ENCODE results near the gene UCN3.
"Not testable (repeated sequence)": the region's sequence is repeated elsewhere in the genome, so short reads cannot be mapped to it uniquely, and the experiment has no call there.

UCN3 gene

GRCh38 chr10:5402798-5403197, 38.0 kb downstream of the UCN3 start:
- H3K4me1 ChIP-seq (ENCODE audit: control insufficient read depth, insufficient read depth, low read length, poor library complexity, severe bottlenecking): no peaks in the 10 kb centered on the region
- H3K36me3 ChIP-seq (ENCODE audit: control insufficient read depth, insufficient read depth, low read length): no peaks in the 10 kb centered on the region
- H3K27ac ChIP-seq (ENCODE audit: insufficient read depth, low read length, poor library complexity, severe bottlenecking): no peak overlapping the region
- no peaks in the 10 kb centered on the region for H3K27me3 ChIP-seq (replicated peaks; ENCODE audit: control insufficient read depth, insufficient read depth, low read length, poor library complexity, severe bottlenecking)
- H3K9me3 ChIP-seq (ENCODE audit: control insufficient read depth, low read length): no peaks in the 10 kb centered on the region
- H3K4me3 ChIP-seq (ENCODE audit: insufficient read depth, low read depth, low read length, poor library complexity, severe bottlenecking): no peak overlapping the region
- DNase-seq: no peak

- no peaks in the 10 kb centered on the region for H3K36me3 ChIP-seq (ENCODE audit: control insufficient read depth, insufficient read depth, low read length)
- no peak within 1 kb of the TSS for H3K27ac ChIP-seq (ENCODE audit: insufficient read depth, low read length, poor library complexity, severe bottlenecking)
- no peak for DNase-seq
- no peaks in the 10 kb centered on the region for H3K4me1 ChIP-seq (ENCODE audit: control insufficient read depth, insufficient read depth, low read length, poor library complexity, severe bottlenecking)
- no peak within 1 kb of the TSS for H3K4me3 ChIP-seq (ENCODE audit: insufficient read depth, low read depth, low read length, poor library complexity, severe bottlenecking)
- no peaks in the 10 kb centered on the region for H3K9me3 ChIP-seq (ENCODE audit: control insufficient read depth, low read length)
- no peaks in the 10 kb centered on the region for H3K27me3 ChIP-seq (replicated peaks; ENCODE audit: control insufficient read depth, insufficient read depth, low read length, poor library complexity, severe bottlenecking)
Observed at GRCh38 chr10:5404208-5405041, 39.7 kb downstream of the UCN3 start, which contains the start of gene TUBAL3. TSS of gene TUBAL3 (minus strand) at chr10:5404828. CDS start at chr10:5404792, 36 bp downstream.

GRCh38 chr10:5406918-5407317, 42.2 kb downstream of the UCN3 start:
- H3K27ac ChIP-seq (ENCODE audit: insufficient read depth, low read length, poor library complexity, severe bottlenecking): no peak overlapping the region
- no peaks in the 10 kb centered on the region for H3K4me1 ChIP-seq (ENCODE audit: control insufficient read depth, insufficient read depth, low read length, poor library complexity, severe bottlenecking)
- H3K36me3 ChIP-seq (ENCODE audit: control insufficient read depth, insufficient read depth, low read length): no peaks in the 10 kb centered on the region
- H3K9me3 ChIP-seq (ENCODE audit: control insufficient read depth, low read length): no peaks in the 10 kb centered on the region
- no peak for DNase-seq
- no peaks in the 10 kb centered on the region for H3K27me3 ChIP-seq (replicated peaks; ENCODE audit: control insufficient read depth, insufficient read depth, low read length, poor library complexity, severe bottlenecking)
- no peak overlapping the region for H3K4me3 ChIP-seq (ENCODE audit: insufficient read depth, low read depth, low read length, poor library complexity, severe bottlenecking)

- H3K27ac ChIP-seq (ENCODE audit: insufficient read depth, low read length, poor library complexity, severe bottlenecking); H3K36me3 ChIP-seq (ENCODE audit: control insufficient read depth, insufficient read depth, low read length); H3K4me3 ChIP-seq (ENCODE audit: insufficient read depth, low read depth, low read length, poor library complexity, severe bottlenecking); H3K4me1 ChIP-seq (ENCODE audit: control insufficient read depth, insufficient read depth, low read length, poor library complexity, severe bottlenecking); H3K27me3 ChIP-seq (replicated peaks; ENCODE audit: control insufficient read depth, insufficient read depth, low read length, poor library complexity, severe bottlenecking); H3K9me3 ChIP-seq (ENCODE audit: control insufficient read depth, low read length); DNase-seq: not testable (repeated sequence)
Observed at GRCh38 chr10:5410787-5411186, 46.0 kb downstream of the UCN3 start.

- no peak for DNase-seq
- Histone ChIP-seq H3K27ac (ENCODE audit: insufficient read depth, low read length, poor library complexity, severe bottlenecking) (no peak overlapping the region), H3K4me3 (ENCODE audit: insufficient read depth, low read depth, low read length, poor library complexity, severe bottlenecking) (peak overlapping the region; percentile 91)
Observed at GRCh38 chr10:5411941-5412276, 47.1 kb downstream of the UCN3 start.

GRCh38 chr10:5412277-5412941, 47.6 kb downstream of the UCN3 start, which contains the start of gene NET1:
TSS of gene NET1 (plus strand) at chr10:5412557. CDS start at chr10:5412693, 136 bp downstream.
- Histone ChIP-seq H3K9me3 (ENCODE audit: control insufficient read depth, low read length) (no peaks in the 10 kb centered on the region), H3K27ac (ENCODE audit: insufficient read depth, low read length, poor library complexity, severe bottlenecking) (peak within 1 kb of the TSS; percentile 17), H3K27me3 (replicated peaks; ENCODE audit: control insufficient read depth, insufficient read depth, low read length, poor library complexity, severe bottlenecking) (no peaks in the 10 kb centered on the region), H3K4me1 (ENCODE audit: control insufficient read depth, insufficient read depth, low read length, poor library complexity, severe bottlenecking) (no peaks in the 10 kb centered on the region), H3K4me3 (ENCODE audit: insufficient read depth, low read depth, low read length, poor library complexity, severe bottlenecking) (peak within 1 kb of the TSS; percentile 91), H3K36me3 (ENCODE audit: control insufficient read depth, insufficient read depth, low read length) (no peaks in the 10 kb centered on the region)
- peak; percentile 23 to 44 (median 26) for DNase-seq

More at GRCh38 chr10:5411941-5412276, 47.1 kb downstream of the UCN3 start:
- Histone ChIP-seq H3K4me1 (ENCODE audit: control insufficient read depth, insufficient read depth, low read length, poor library complexity, severe bottlenecking) (no peaks in the 10 kb centered on the region), H3K36me3 (ENCODE audit: control insufficient read depth, insufficient read depth, low read length) (no peaks in the 10 kb centered on the region), H3K27me3 (replicated peaks; ENCODE audit: control insufficient read depth, insufficient read depth, low read length, poor library complexity, severe bottlenecking) (no peaks in the 10 kb centered on the region), H3K9me3 (ENCODE audit: control insufficient read depth, low read length) (no peaks in the 10 kb centered on the region)

GRCh38 chr10:5413012-5413938, 48.5 kb downstream of the UCN3 start:
- no peaks in the 10 kb centered on the region for H3K27me3 ChIP-seq (replicated peaks; ENCODE audit: control insufficient read depth, insufficient read depth, low read length, poor library complexity, severe bottlenecking)
- DNase-seq: no peak
- no peak overlapping the region for H3K27ac ChIP-seq (ENCODE audit: insufficient read depth, low read length, poor library complexity, severe bottlenecking)
- no peaks in the 10 kb centered on the region for H3K4me1 ChIP-seq (ENCODE audit: control insufficient read depth, insufficient read depth, low read length, poor library complexity, severe bottlenecking)
- peak overlapping the region; percentile 13 for H3K4me3 ChIP-seq (ENCODE audit: insufficient read depth, low read depth, low read length, poor library complexity, severe bottlenecking)
- no peaks in the 10 kb centered on the region for H3K36me3 ChIP-seq (ENCODE audit: control insufficient read depth, insufficient read depth, low read length)
- H3K9me3 ChIP-seq (ENCODE audit: control insufficient read depth, low read length): no peaks in the 10 kb centered on the region

GRCh38 chr10:5416981-5417380, 52.2 kb downstream of the UCN3 start:
- Histone ChIP-seq H3K4me3 (ENCODE audit: insufficient read depth, low read depth, low read length, poor library complexity, severe bottlenecking) (no peak overlapping the region), H3K27ac (ENCODE audit: insufficient read depth, low read length, poor library complexity, severe bottlenecking) (no peak overlapping the region), H3K36me3 (ENCODE audit: control insufficient read depth, insufficient read depth, low read length) (no peaks in the 10 kb centered on the region), H3K9me3 (ENCODE audit: control insufficient read depth, low read length) (no peaks in the 10 kb centered on the region), H3K27me3 (replicated peaks; ENCODE audit: control insufficient read depth, insufficient read depth, low read length, poor library complexity, severe bottlenecking) (no peaks in the 10 kb centered on the region), H3K4me1 (ENCODE audit: control insufficient read depth, insufficient read depth, low read length, poor library complexity, severe bottlenecking) (no peaks in the 10 kb centered on the region)
- no peak for DNase-seq

GRCh38 chr10:5418584-5418983, 53.8 kb downstream of the UCN3 start:
- H3K36me3 ChIP-seq (ENCODE audit: control insufficient read depth, insufficient read depth, low read length): no peaks in the 10 kb centered on the region
- H3K4me1 ChIP-seq (ENCODE audit: control insufficient read depth, insufficient read depth, low read length, poor library complexity, severe bottlenecking): no peaks in the 10 kb centered on the region
- H3K4me3 ChIP-seq (ENCODE audit: insufficient read depth, low read depth, low read length, poor library complexity, severe bottlenecking): no peak overlapping the region
- H3K9me3 ChIP-seq (ENCODE audit: control insufficient read depth, low read length): no peaks in the 10 kb centered on the region
- H3K27me3 ChIP-seq (replicated peaks; ENCODE audit: control insufficient read depth, insufficient read depth, low read length, poor library complexity, severe bottlenecking): no peaks in the 10 kb centered on the region
- no peak for DNase-seq
- no peak overlapping the region for H3K27ac ChIP-seq (ENCODE audit: insufficient read depth, low read length, poor library complexity, severe bottlenecking)
